Heart right ventricle (tissue), 16 donors: Measurements from ENCODE around the gene PRRT3. TPM values are rescaled to one million over a fixed set of nuclear protein-coding genes. Genes with fewer than 3 reads are reported as not detected.

ENCODE experiments used
- ATAC-seq, 8 donors: fragments of 200-7000 bp; cut with Tn5 transposase; one replicate each; pipeline ENCODE4 v1.9.1; 2020; ENCODE audit warnings: mild to moderate bottlenecking in 8 of 8, moderate library complexity in 8 of 8, moderate number of reproducible peaks in 1 of 8
- DNase-seq, 2 donors: peaks; one replicate each; pipeline ENCODE4 v3.0.0-alpha.2; 2020
- H3K27ac ChIP-seq, 10 donors: fragments of 200-600 bp; sonication (generic) in 2 of 10; one replicate each; pipeline versions ENCODE4 v1.5.0 to v1.8.0; 2020 to 2022; ENCODE audit warnings: mild to moderate bottlenecking in 3 of 10
- H3K27me3 ChIP-seq, 7 donors: fragments of 200-600 bp; one replicate each; pipeline ENCODE4 v1.8.0; 2021 to 2022; ENCODE audit warnings: mild to moderate bottlenecking in 2 of 7
- H3K36me3 ChIP-seq, 9 donors: fragments of 200-600 bp; sonication (generic) in 1 of 9; one replicate each; pipeline versions ENCODE4 v1.5.0 to v1.8.0; 2020 to 2022; ENCODE audit warnings: mild to moderate bottlenecking in 2 of 9
- H3K4me1 ChIP-seq, 9 donors: fragments of 200-600 bp; sonication (generic) in 1 of 9; one replicate each; pipeline versions ENCODE4 v1.5.0 to v1.8.0; 2020 to 2022; ENCODE audit warnings: mild to moderate bottlenecking in 4 of 9
- H3K4me3 ChIP-seq, 10 donors: fragments of 200-600 bp; sonication (generic) in 2 of 10; one replicate each; pipeline versions ENCODE4 v1.5.0 to v1.8.0; 2020 to 2022; ENCODE audit warnings: mild to moderate bottlenecking in 7 of 10, moderate library complexity in 2 of 10
- H3K9me3 ChIP-seq, 11 donors: fragments of 200-600 bp in 10 of 11; sonication (generic) in 2 of 11; one replicate each; pipeline versions ENCODE4 v1.5.0 to v1.8.0; 2013 to 2022; ENCODE audit warnings: mild to moderate bottlenecking in 2 of 11, control low read depth in 1 of 11, moderate library complexity in 1 of 11
- CTCF ChIP-seq, 9 donors: fragments of 200-600 bp; sonication (generic) in 2 of 9; IDR thresholded peaks; one replicate each; pipeline versions ENCODE4 v1.5.0 to v1.8.0; 2021 to 2022; ENCODE audit warnings: antibody characterized with exemption in 9 of 9, mild to moderate bottlenecking in 5 of 9, moderate library complexity in 1 of 9
- WGBS, 2 donors: extraction: QIAGEN DNeasy Blood & Tissue Kit; methylation state at CpG; one replicate each; pipeline ENCODE4 v1.1.7; 2013; ENCODE audit warnings: inconsistent platforms in 1 of 2; 5-methylcytosine and 5-hydroxymethylcytosine counted together
- intact Hi-C, 10 donors: fragments of 100-400 bp; cut with DNase I; formaldehyde crosslinking; loops; one replicate each; pipeline versions ENCODE4 v1.11.1 to v1.14.2; 2022
- polyA plus RNA-seq, 2 donors: library from polyadenylated mRNA; stranded (reverse); fragments of 200-250 nt; gene quantifications; one replicate each; pipeline ENCODE4 v1.2.3, GENCODE V29; 2013
- total RNA-seq, 10 donors: library from RNA; stranded (reverse); fragmentation: NEBNext Ultra II Directional in 3 of 10; extraction: Animal tissue kit (Norgen Biotek cat#: 25700) in 3 of 10; gene quantifications; one replicate each; pipeline versions ENCODE4 v1.2.1 to v1.2.4, GENCODE V29; 2021 to 2023
- donor health status: Arrhythmogenic right ventricular cardiomyopathy.
- donor health status: ischemic (EF 13 %, LVEDD 7.1; RV severe dilation, severe dysfunction).
- donor health status: healthy with polysubstance abuse.
- donor health status: DM: no; HTN: yes; CAD: no.
- donor health status: DM: no; HTN: no; CAD: no.
- donor health status: ischemic (EF 25% LVEDD 6.9; RV normal size, moderate dysfunction).
- donor health status: ischemic (EF 25% LVEDD 5.7; RV mildly dilated, moderate dysfunction).
- donor health status: healthy.
- donor health status: DM: yes; HTN: yes; CAD: no.
- donor health status: Ischemic cardiomyopathy.
- donor health status: ischemic (EF 35%, LVEDD 5.7; RV mildly dilated, moderate dysfunction).
- donor health status: nonischemic (EF 11% LVEDD 7.7; RV severe dilation, severe dysfunction).
- donor health status: DM: yes; HTN: yes; CAD: no.
- donor health status: PGD.
- donor health status: ischemic (EF 29% LVEDD 5.4; RV normal size, mild dysfunction).
- donor health status: nonischemic (EF 23%, LVEDD 6.1; RV moderate dilation, normal function).

The PRRT3 gene
- total and polyA plus RNA-seq, 12 donors, result 0.45 to 2.0 (median 1.2) TPM

GRCh38 chr3:9911863-9912262 is 40.3 kb downstream of the PRRT3 start:
- no peak overlapping the region for H3K27ac ChIP-seq
- intact Hi-C loops, result loop anchor here in 1 of 10 donors (10.0 kb wide), 1 partner anchor 67 kb away; the partner anchor contains the start of gene RPUSD3
- H3K4me1 ChIP-seq, result peaks cover 7 to 21% (median 15%) of the 10 kb centered on the region in 9 donors
- no peak for TF ChIP-seq CTCF (IDR thresholded peaks at IDR 0.05)
- WGBS, 2 donors, result 78% methylated on average over 8 of the region's 8 CpGs
- no peak overlapping the region for H3K4me3 ChIP-seq
- no peaks in the 10 kb centered on the region for H3K36me3 ChIP-seq
- ATAC-seq (no peak), DNase-seq (no peak)
- H3K27me3 ChIP-seq, result no peaks in the 10 kb centered on the region
- H3K9me3 ChIP-seq, result no peaks in the 10 kb centered on the region

- Histone ChIP-seq H3K9me3 (no peaks in the 10 kb centered on the region), H3K27me3 (no peaks in the 10 kb centered on the region), H3K4me1 (peaks cover 0 to 9% (median under 1%) of the 10 kb centered on the region in 9 donors), H3K4me3 (no peak overlapping the region), H3K36me3 (no peaks in the 10 kb centered on the region), H3K27ac (no peak overlapping the region)
- DNase-seq (no peak), ATAC-seq (no peak)
- WGBS, 2 donors, result 88 to 92% methylated on average over 7 of the region's 7 CpGs
- intact Hi-C loops, result loop anchor here in 1 of 10 donors (10.0 kb wide), 1 partner anchor 65 kb away; the partner anchor contains the start of gene RPUSD3
- TF ChIP-seq CTCF (IDR thresholded peaks at IDR 0.05), result no peak
These were observed 42.8 kb downstream of the PRRT3 start for GRCh38 chr3:9909221-9910013.

DNA sequence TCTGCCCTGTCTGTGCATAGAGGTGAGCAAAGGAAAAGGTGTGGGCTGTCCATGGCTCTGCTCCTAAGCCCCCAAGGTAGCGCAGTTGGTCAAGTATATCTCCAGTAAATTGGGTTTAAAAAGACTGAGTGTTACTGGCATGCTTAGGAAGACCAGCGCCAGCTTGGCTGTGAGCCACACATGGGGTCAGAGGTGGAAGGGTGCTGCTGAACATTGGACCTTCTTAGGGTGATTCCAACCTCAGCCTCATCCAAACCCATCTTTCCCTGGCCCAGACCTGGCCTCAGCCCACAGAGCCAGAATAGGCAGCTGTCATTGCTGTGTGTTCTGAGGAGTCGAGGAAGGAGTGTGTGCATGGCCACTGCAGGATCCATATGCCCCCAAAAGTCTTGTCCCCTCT is 43.9 kb downstream of the PRRT3 start:
- no peak for ATAC-seq
- no peaks in the 10 kb centered on the region for H3K36me3 ChIP-seq
- H3K4me1 ChIP-seq, result peaks cover 0 to 8% (median 4%) of the 10 kb centered on the region in 9 donors
- H3K27ac ChIP-seq, result no peak overlapping the region
- DNase-seq, result no peak
- H3K9me3 ChIP-seq, result no peaks in the 10 kb centered on the region
- WGBS, 2 donors, result 91 to 96% methylated on average over 3 of the region's 3 CpGs
- intact Hi-C loops, result no loop called here
- no peak for TF ChIP-seq CTCF (IDR thresholded peaks at IDR 0.05)
- no peaks in the 10 kb centered on the region for H3K27me3 ChIP-seq
- H3K4me3 ChIP-seq, result no peak overlapping the region

DNA sequence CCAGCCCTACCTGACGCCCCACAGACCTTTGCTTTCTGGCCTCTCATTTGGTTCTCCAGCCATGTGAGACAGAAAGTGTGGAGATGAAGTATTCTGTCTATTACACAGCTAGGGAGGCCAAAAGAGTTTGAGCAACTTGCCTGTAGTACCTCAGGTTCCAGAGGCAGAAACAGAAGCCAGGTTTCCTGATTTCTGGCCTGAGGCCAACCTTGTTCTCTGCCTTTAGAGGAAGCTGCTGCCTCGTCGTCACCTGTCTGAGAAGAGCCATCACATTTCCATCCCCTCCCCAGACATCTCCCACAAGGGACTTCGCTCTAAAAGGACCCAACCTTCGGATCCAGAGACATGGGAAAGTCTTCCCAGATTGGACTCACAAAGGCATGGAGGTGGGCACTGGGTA is 45.7 kb downstream of the PRRT3 start:
- no peak overlapping the region for H3K4me3 ChIP-seq
- ATAC-seq, result no peak
- TF ChIP-seq CTCF (IDR thresholded peaks at IDR 0.05), result no peak
- DNase-seq, result no peak
- 94 to 96% methylated on average over 5 of the region's 5 CpGs for WGBS, 2 donors
- intact Hi-C loops, result no loop called here
- H3K9me3 ChIP-seq, result no peaks in the 10 kb centered on the region
- no peak overlapping the region for H3K27ac ChIP-seq
- H3K27me3 ChIP-seq, result no peaks in the 10 kb centered on the region
- H3K4me1 ChIP-seq, result peaks cover 0 to 22% (median 10%) of the 10 kb centered on the region in 9 donors
- H3K36me3 ChIP-seq, result no peaks in the 10 kb centered on the region
